Prostate gland (tissue), 2 donors: Measurements from ENCODE around the gene PLXDC1.

Experiments used
- CTCF ChIP-seq, 4 experiments: fragments of 200-600 bp in 2 of 4; fragments of 450-650 bp in 2 of 4; sonication (generic) in 2 of 4; IDR thresholded peaks; 1 replicate in 3 of 4; 2 replicates in 1 of 4; pipeline ENCODE4 v1.5.1; 2016 to 2019; ENCODE audit warnings: antibody characterized with exemption in 4 of 4, mild to moderate bottlenecking in 2 of 4, moderate library complexity in 2 of 4
- POLR2A ChIP-seq: fragments of 450-650 bp; IDR thresholded peaks from one replicate; pipeline ENCODE4 v1.6.1; 2016; ENCODE audit warnings: antibody characterized with exemption, mild to moderate bottlenecking

GRCh38 chr17:39026980-39027451 is 124.4 kb downstream of the PLXDC1 start:
- no peak for TF ChIP-seq CTCF (IDR thresholded peaks at IDR 0.05)
- TF ChIP-seq POLR2A = no peak
